GM18508 (cell line): ENCODE results near the gene PRMT5.
"Not testable (repeated sequence)": the region's sequence is repeated elsewhere in the genome, so short reads cannot be mapped to it uniquely, and the experiment has no call there.

Experiments used
- ATAC-seq: cut with Tn5 transposase; IDR thresholded peaks from one replicate; pipeline ENCODE4 v1.9.1; 2021; ENCODE audit warnings: moderate number of reproducible peaks; ENCODE audit not compliant: insufficient read depth, unreplicated experiment

PRMT5 gene

DNA sequence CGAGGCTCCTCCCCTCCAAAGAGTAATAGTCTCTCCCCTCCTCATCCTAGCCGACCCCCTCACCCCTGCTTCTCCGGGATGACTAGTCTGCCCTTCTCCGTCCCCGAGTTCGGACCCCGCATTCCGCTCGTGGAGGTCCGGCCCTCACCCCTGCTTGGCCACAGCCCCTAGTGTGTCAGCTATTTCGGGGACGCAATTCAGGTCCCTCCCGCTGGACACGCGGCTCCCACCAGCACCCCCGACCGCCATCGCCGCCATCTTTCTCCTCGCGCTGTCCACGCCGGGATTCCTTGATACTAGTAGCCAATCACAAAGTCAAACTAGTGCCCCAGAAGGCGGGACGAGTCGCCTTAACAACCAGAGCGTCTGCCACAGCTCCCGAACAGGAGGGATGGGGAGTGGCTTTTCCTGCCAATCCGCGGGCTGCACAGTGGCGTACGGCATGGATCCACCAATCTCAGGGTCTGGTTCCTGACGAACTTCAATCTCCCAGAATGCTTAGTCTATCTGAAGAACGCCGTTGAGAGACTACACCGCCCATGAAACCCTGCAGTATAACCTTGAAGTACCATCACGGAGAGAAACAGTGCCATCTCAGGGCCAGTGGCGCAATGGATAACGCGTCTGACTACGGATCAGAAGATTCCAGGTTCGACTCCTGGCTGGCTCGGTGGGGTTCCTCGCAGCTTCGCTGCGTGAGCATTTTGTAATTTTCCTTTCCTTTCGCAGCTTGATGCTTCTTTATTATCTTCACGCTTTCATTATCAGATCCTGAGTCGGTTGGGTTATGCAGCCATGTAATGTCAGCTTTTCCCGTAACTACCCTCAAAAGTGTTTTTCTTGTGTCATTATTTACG is at the start of gene PRMT5:
Gene PRMT5, minus strand, starts transcription at position 273 of the 857 bp plus-strand sequence. Its CDS starts 15 bp downstream, at position 258.
- peak; percentile 84 for ATAC-seq

- no peak for ATAC-seq
Measured at GRCh38 chr14:22978487-22978837, 49.3 kb upstream of the PRMT5 start.

GRCh38 chr14:22977684-22978486 is 48.7 kb upstream of the PRMT5 start:
- no peak for ATAC-seq

- no peak for ATAC-seq
Measured at GRCh38 chr14:22977434-22977683, 48.2 kb upstream of the PRMT5 start.

GRCh38 chr14:22976620-22977433 is 47.7 kb upstream of the PRMT5 start:
- no peak for ATAC-seq

DNA sequence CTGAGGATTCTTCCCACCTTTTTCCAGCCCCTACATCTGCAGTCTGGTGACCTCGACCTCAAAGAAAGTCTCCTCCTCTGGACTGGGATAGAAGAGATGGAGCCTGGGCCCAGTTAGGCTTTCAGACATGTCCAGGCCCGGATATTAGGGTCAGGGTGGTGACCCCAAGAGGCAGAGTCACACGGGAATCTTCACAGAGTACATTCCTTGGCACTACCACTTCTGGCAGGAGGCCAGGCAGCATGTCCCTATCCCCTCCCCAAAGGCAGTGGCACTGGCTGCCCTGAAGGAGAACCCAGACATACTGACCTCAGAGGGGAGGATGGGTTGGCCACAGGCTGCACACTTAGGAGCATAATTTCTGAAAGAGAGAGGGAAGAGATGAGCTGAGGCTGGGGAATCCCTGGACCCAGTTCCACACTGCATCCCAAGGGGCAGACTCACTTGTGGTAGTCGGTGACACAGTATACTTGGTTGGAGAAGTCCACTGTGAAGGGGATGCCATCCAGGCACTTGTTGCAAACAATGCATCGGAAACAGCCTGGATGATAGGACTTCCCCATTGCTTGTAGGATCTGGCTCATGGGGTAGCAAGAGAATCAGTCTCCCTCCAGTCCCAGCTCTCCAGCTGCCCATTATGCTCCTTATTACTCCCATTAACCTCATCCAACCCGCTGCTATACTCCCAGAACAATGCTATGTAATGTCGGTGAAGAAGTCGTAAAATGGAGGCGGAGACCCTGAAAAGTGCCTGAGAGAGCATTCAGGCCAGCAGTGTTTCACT is 45.5 kb upstream of the PRMT5 start:
- no peak for ATAC-seq

DNA sequence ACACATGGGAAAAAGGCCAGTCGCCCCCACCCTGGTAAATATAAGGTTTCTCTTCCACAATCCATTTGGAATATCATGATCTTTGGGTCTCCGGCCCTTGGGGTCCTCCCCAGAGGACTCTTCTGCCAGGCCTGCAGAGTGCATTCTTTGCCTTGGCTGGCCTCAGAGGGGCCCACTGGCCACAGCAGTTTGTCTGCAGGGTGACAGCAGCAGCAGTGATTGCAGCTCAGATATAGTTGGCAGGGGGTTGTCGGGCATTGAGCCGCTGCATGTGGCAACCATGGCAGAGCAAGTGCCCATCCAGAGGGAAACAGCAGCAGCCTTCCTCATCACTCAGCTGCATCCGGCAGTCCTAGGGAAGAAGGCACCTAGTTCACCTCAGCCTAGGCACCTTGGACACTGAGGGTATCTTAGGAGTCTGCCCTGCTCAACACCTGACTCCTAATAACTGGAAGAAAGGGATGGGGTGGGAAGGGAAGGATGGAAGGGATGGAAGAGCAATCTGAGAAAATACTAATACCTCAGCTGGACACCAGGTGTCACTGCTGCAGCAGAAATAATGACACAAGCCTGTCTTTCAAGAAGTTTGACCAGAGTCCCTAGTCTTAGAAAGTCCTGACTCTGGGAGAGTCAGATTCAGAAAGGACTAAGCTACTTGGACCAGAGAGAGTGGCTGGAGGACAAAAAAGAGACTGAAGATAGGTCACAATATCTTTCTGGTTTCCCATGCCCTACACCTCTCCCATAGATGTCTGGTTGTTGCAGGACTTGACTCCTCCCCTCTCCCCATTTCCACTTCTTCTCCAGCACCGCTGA is 44.2 kb upstream of the PRMT5 start:
- ATAC-seq: no peak

GRCh38 chr14:22972313-22972930 is 43.2 kb upstream of the PRMT5 start:
- no peak for ATAC-seq

- no peak for ATAC-seq
Measured at GRCh38 chr14:22971152-22971551, 42.0 kb upstream of the PRMT5 start.

DNA sequence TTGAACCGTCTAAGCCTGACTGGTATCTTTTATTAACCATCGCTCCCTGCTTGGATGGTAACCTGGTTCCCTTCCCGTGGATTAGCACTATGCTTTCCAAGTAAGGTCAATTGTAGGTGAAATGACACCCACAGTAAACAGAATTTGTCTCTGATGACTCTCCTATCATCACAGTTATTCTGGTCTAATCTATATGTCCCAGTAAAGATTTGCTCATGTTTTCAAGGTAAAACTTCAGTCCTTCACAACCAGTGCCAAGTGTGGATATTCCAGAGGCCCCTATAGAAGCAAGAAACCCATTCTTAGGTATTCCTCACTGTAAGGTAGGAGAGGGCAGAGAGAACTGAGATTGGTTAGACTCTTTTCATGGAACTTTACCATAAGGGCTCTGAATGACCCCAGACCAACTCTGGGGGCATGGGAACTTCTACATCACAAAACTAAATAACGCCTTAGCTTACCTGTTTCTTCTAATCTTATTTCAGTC is 37.6 kb upstream of the PRMT5 start:
- no peak for ATAC-seq

GRCh38 chr14:22965916-22966782 is 37.0 kb upstream of the PRMT5 start:
- not testable (repeated sequence) for ATAC-seq

DNA sequence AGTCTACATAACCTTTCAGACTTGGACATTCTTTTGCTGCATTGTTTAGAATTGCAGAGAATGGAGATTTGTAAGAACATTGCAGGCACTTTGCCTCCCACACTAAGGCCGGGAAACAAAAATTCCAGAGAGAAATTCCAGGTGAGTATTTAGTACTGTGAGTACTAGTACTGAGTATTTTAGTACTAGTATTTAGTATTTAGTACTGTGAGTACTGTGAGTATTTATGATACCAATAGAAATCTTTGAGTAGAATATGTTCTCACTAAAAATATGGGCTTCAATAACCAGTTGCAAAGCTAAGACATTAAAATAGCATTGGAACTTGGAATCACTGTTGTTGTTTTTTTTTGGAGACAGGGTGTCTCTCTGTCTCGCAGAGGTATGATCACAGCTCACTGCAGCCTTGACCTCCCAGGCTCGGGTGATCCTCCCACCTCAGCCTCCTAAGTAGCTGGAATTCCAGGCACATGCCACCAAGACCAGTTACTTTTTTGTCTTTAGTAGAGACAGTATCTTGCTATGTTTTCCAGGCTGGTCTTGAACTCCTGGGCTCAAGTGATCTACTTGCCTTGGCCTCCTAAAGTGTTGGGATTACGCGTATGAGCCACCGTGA is 33.0 kb upstream of the PRMT5 start:
- no peak for ATAC-seq

- ATAC-seq: no peak
Measured at GRCh38 chr14:22955702-22956569, 26.8 kb upstream of the PRMT5 start.

GRCh38 chr14:22952418-22952817 is 23.2 kb upstream of the PRMT5 start:
- no peak for ATAC-seq

DNA sequence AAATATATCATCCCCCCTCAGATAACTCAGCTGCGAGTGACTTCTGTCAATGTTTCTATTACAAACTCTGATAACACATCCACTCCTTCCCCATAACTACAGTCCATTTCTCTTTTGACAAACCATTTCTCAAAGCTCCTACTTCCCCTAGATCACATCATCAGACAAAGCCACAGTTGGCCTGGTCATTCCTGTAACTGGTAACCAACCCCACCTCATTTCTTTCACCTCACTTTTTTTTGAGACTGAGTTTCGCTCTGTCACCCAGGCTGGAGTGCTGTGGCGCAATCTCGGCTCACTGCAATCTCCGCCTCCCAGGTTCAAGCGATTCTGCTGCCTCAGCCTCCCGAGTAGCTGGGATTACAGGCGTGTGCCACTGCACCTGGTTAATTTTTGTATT is 22.6 kb upstream of the PRMT5 start:
- ATAC-seq: not testable (repeated sequence)

DNA sequence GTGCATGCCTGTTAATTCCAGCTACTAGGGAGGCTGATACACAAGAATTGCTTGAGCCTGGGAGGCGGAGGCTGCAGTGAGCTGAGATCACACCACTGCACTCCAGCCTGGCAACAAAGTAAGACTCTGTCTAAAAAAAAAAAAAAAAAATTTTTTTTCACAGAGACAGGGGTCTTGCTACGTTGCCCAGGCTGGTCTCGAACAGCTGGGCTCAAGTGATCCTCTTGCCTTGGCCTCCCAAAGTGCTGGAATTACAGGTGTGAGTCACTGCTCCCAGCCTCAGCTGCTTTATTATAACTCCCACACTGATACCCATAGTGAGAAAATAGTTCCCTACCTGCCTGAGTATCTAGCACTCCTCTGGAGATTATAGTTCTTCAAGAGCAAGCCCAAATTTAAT is 16.5 kb upstream of the PRMT5 start:
- no peak for ATAC-seq
